HG03442 (cell line): ENCODE data around the gene SLC6A12.

Source experiments
- ATAC-seq: cut with Tn5 transposase; IDR thresholded peaks from one replicate; pipeline ENCODE4 v1.9.1; 2021; ENCODE audit warnings: mild to moderate bottlenecking, moderate library complexity; ENCODE audit not compliant: unreplicated experiment

SLC6A12 gene

GRCh38 chr12:145369-145960, 68.5 kb downstream of the SLC6A12 start:
- ATAC-seq = no peak

DNA sequence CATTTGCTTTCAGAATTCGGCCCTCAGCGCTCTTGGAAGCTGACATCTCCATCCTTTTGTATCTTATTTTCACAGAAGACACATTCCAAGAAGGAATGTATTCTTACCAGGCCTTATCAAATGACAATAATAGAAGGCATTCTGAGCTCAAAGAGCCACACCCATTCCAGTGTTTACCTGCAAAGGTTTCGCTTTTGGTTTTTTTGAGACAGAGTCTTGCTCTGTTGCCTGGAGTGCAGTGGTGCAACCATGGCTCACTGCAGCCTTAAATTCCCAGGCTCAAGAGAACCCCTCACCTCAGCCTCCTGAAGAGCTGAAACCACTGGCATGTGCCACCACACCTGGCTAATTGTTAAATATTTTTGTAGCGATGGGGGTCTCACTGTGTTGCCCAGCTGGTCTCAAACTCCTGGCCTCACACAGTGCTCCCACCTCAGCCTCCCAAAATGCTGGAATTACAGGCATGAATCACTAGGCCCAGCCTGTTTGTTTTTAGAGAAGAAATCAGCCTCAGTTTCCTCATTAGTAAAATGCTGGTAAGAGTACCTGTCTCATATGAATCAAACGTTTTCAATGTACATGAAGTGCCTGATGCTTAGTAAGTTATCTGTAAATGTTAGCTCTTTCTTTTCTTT, 69.2 kb downstream of the SLC6A12 start:
- no peak for ATAC-seq

DNA sequence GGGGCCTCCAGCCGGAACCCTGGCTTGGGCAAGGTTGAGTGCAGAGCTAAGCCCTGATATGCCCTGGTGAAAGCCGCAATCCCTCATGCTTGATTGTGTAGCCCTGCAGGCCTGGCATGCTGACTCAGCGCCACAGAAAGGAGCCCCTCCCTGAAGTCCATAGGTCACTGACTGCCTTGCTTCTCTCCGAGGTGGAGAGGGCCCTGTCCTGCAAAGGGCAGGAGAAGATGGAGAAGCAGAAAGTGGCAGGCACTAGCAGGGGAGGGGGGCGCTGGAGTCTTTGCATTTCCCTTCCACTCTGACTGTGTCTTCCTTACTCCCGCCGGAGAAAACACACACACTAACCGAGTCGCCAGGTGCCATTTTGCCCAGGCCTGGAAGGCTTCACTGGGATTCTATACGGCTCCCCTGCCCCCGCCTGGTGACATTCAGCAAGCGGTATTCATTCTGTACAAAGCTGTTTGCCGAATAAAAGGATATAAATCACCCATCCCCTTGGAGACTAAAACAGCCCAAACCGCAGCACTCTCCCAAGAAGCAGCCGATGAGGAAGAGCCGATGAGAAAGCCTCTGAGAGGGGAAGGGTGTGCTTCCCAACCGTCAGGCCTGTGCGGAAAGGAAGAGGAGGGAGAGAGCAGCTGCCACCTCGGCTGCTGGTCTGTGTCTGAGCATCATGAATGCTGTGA, 69.8 kb downstream of the SLC6A12 start:
- ATAC-seq = no peak

- no peak for ATAC-seq
Measured at GRCh38 chr12:140162-140561, 73.8 kb downstream of the SLC6A12 start.
